Liver (tissue), 9 donors: ENCODE measurements around the gene CBX8. TPM values are rescaled to one million over a fixed set of nuclear protein-coding genes. Genes with fewer than 3 reads are reported as not detected.

ENCODE experiments used
- DNase-seq: peaks from one replicate; pipeline ENCODE4 v3.0.0-alpha.2; 2017; ENCODE audit warnings: low spot score
- H3K27ac ChIP-seq, 2 donors: one replicate each; pipeline ENCODE4 v1.7.0; 2013; ENCODE audit warnings: inconsistent platforms in 2 of 2, low read length in 2 of 2, control low read depth in 1 of 2, low read depth in 1 of 2, mild to moderate bottlenecking in 1 of 2
- H3K27me3 ChIP-seq, 4 donors: one replicate each; pipeline versions ENCODE4 v1.6.1 to v1.7.0; 2013; ENCODE audit warnings: low read length in 3 of 4, inconsistent platforms in 1 of 4, mild to moderate bottlenecking in 1 of 4, moderate library complexity in 1 of 4; ENCODE audit not compliant: control insufficient read depth in 4 of 4, insufficient read depth in 4 of 4
- H3K36me3 ChIP-seq, 4 donors: one replicate each; pipeline versions ENCODE4 v1.6.1 to v1.7.0; 2013; ENCODE audit warnings: low read length in 3 of 4, mild to moderate bottlenecking in 3 of 4, low read depth in 1 of 4, moderate library complexity in 1 of 4; ENCODE audit not compliant: control insufficient read depth in 4 of 4, insufficient read depth in 3 of 4
- H3K4me1 ChIP-seq, 4 donors: one replicate each; pipeline versions ENCODE4 v1.6.1 to v1.7.0; 2013; ENCODE audit warnings: low read length in 3 of 4, mild to moderate bottlenecking in 3 of 4, moderate library complexity in 1 of 4; ENCODE audit not compliant: control insufficient read depth in 4 of 4, insufficient read depth in 4 of 4
- H3K4me3 ChIP-seq, 3 donors: one replicate each; pipeline versions ENCODE4 v1.6.1 to v1.7.0; 2013; ENCODE audit warnings: low read length in 3 of 3, control low read depth in 1 of 3, low read depth in 1 of 3, mild to moderate bottlenecking in 1 of 3
- H3K9ac ChIP-seq, 2 donors: one replicate each; pipeline ENCODE4 v1.7.0; 2013; ENCODE audit warnings: low read length in 2 of 2, mild to moderate bottlenecking in 2 of 2, moderate library complexity in 2 of 2, control low read depth in 1 of 2, low read depth in 1 of 2
- H3K9me3 ChIP-seq, 4 donors: one replicate each; pipeline versions ENCODE4 v1.6.1 to v1.7.0; 2013; ENCODE audit warnings: low read length in 3 of 4; ENCODE audit not compliant: control insufficient read depth in 4 of 4
- CTCF ChIP-seq: fragments of 150-350 bp; IDR thresholded peaks from 2 replicates; pipeline ENCODE4 v1.5.1; 2017; ENCODE audit warnings: improper control_type of control experiment, low read depth, low read length; ENCODE audit not compliant: missing input control
- EGR1 ChIP-seq, 2 donors: IDR thresholded peaks; 2 replicates each; pipeline ENCODE4 v1.6.1; 2016 to 2018; ENCODE audit warnings: antibody characterized with exemption in 2 of 2, low read depth in 2 of 2
- FOXA1 ChIP-seq: IDR thresholded peaks from 2 replicates; pipeline ENCODE4 v1.6.1; 2016; ENCODE audit warnings: antibody characterized with exemption
- FOXA2 ChIP-seq: IDR thresholded peaks from 2 replicates; pipeline ENCODE4 v1.6.1; 2016; ENCODE audit warnings: antibody characterized with exemption
- HNF4A ChIP-seq, 2 donors: conservative IDR thresholded peaks; 2 replicates each; pipeline ENCODE4 v1.6.1; 2016; ENCODE audit warnings: antibody characterized with exemption in 2 of 2, mild to moderate bottlenecking in 2 of 2
- HNF4G ChIP-seq: IDR thresholded peaks from 2 replicates; pipeline ENCODE4 v1.6.1; 2016; ENCODE audit warnings: antibody characterized with exemption
- JUND ChIP-seq, 2 donors: IDR thresholded peaks; 2 replicates each; pipeline ENCODE4 v1.6.1; 2016; ENCODE audit warnings: antibody characterized with exemption in 2 of 2
- NR2F2 ChIP-seq: IDR thresholded peaks from 2 replicates; pipeline ENCODE4 v1.6.1; 2016; ENCODE audit warnings: antibody characterized with exemption
- RAD21 ChIP-seq, 2 donors: IDR thresholded peaks; 2 replicates each; pipeline ENCODE4 v1.6.1; 2016; ENCODE audit warnings: antibody characterized with exemption in 2 of 2, mild to moderate bottlenecking in 2 of 2
- REST ChIP-seq: IDR thresholded peaks from 2 replicates; pipeline ENCODE4 v1.6.1; 2016; ENCODE audit warnings: antibody characterized with exemption, mild to moderate bottlenecking
- RXRA ChIP-seq, 2 donors: IDR thresholded peaks; 2 replicates each; pipeline ENCODE4 v1.6.1; 2017 to 2018; ENCODE audit warnings: antibody characterized with exemption in 2 of 2, mild to moderate bottlenecking in 1 of 2
- SP1 ChIP-seq: IDR thresholded peaks from 2 replicates; pipeline ENCODE4 v1.6.1; 2018; ENCODE audit warnings: antibody characterized with exemption, mild to moderate bottlenecking
- TAF1 ChIP-seq: conservative IDR thresholded peaks from 2 replicates; pipeline ENCODE4 v1.6.1; 2016; ENCODE audit warnings: antibody characterized with exemption, mild to moderate bottlenecking
- ZBTB33 ChIP-seq: IDR thresholded peaks from 2 replicates; pipeline ENCODE4 v1.6.1; 2016; ENCODE audit warnings: antibody characterized with exemption
- WGBS: extraction: QIAGEN DNeasy Blood & Tissue Kit; methylation state at CpG from one replicate; pipeline ENCODE4 v1.1.7; 2013; 5-methylcytosine and 5-hydroxymethylcytosine counted together
- polyA plus RNA-seq, 2 donors: library from polyadenylated mRNA; stranded (reverse) in 1 of 2; unstranded in 1 of 2; fragments of 200-250 nt in 1 of 2; fragments of >200 nt in 1 of 2; fragmentation: Nextera tagmentation in 1 of 2; extraction: Ambion mirVana in 1 of 2; gene quantifications; one replicate each; pipeline versions ENCODE4 v1.2.1 to v1.2.3, GENCODE V29; 2013 to 2015
- total RNA-seq, 2 donors: library from RNA; depleted of rRNA; stranded (reverse); fragments of >200 nt; gene quantifications; one replicate each; pipeline ENCODE4 v1.2.3, GENCODE V29; 2014
- TF ChIP-seq, protein P1 (sequence below): IDR thresholded peaks from 2 replicates; pipeline ENCODE4 v1.6.1; 2016; ENCODE audit warnings: antibody characterized with exemption
- donor health status: healthy.
- donor health status: healthy.
- donor health status: healthy.
- donor health status: healthy.
- donor health status: healthy.

Gene CBX8
- total and polyA plus RNA-seq, 4 donors = 0.75 to 2.7 (median 1.9) TPM

GRCh38 chr17:79785017-79785899 is 11.6 kb downstream of the CBX8 start:
- Histone ChIP-seq H3K4me1 (peaks cover 0 to 8% (median 5%) of the 10 kb centered on the region in 4 donors), H3K4me3 (no peak overlapping the region), H3K9me3 (no peaks in the 10 kb centered on the region), H3K9ac (no peak overlapping the region), H3K36me3 (no peaks in the 10 kb centered on the region), H3K27ac (no peak overlapping the region), H3K27me3 (peaks cover 0 to 6% (median 2%) of the 10 kb centered on the region in 4 donors)
- DNase-seq = no peak
- no peak for TF ChIP-seq CTCF
- WGBS = 93% methylated on average over 17 of the region's 17 CpGs

DNA sequence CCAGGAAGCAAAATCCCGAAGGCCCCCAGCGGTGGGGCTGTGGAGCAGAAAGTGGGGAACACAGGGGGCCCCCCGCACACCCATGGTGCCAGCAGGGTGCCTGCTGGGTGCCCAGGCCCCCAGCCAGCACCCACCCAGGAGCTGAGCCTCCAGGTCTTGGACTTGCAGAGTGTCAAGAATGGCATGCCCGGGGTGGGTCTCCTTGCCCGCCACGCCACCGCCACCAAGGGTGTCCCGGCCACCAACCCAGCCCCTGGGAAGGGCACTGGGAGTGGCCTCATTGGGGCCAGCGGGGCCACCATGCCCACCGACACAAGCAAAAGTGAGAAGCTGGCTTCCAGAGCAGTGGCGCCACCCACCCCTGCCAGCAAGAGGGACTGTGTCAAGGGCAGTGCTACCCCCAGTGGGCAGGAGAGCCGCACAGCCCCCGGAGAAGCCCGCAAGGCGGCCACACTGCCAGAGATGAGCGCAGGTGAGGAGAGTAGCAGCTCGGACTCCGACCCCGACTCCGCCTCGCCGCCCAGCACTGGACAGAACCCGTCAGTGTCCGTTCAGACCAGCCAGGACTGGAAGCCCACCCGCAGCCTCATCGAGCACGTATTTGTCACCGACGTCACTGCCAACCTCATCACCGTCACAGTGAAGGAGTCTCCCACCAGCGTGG is 12.4 kb downstream of the CBX8 start:
- Histone ChIP-seq H3K9me3 (no peaks in the 10 kb centered on the region), H3K4me3 (no peak overlapping the region), H3K9ac (no peak overlapping the region), H3K27ac (no peak overlapping the region), H3K4me1 (no peaks in the 10 kb centered on the region), H3K36me3 (no peaks in the 10 kb centered on the region), H3K27me3 (peaks cover 0 to 6% (median under 1%) of the 10 kb centered on the region in 4 donors)
- DNase-seq = no peak
- TF ChIP-seq NR2F2 (no peak), ZBTB33 (no peak), FOXA2 (no peak), JUND (IDR thresholded peaks at IDR 0.05) (no peak), EGR1 (IDR thresholded peaks at IDR 0.05; ENCODE audit: low read depth in 2 of 2) (no peak), RAD21 (IDR thresholded peaks at IDR 0.05) (no peak), TAF1 (no peak), SP1 (no peak)
- TF ChIP-seq, protein P1, sequence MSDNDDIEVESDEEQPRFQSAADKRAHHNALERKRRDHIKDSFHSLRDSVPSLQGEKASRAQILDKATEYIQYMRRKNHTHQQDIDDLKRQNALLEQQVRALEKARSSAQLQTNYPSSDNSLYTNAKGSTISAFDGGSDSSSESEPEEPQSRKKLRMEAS = no peak
- WGBS = 94% methylated on average over 31 of the region's 31 CpGs

DNA sequence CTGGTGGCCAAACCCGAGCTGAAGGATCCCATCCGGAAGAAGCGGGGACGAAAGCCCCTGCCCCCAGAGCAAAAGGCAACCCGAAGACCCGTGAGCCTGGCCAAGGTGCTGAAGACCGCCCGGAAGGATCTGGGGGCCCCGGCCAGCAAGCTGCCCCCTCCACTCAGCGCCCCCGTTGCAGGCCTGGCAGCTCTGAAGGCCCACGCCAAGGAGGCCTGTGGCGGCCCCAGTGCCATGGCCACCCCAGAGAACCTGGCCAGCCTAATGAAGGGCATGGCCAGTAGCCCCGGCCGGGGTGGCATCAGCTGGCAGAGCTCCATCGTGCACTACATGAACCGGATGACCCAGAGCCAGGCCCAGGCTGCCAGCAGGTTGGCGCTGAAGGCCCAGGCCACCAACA is 13.0 kb downstream of the CBX8 start:
- H3K27me3 ChIP-seq = peaks cover 0 to 6% (median under 1%) of the 10 kb centered on the region in 4 donors
- peaks cover 0 to under 1% (median under 1%) of the 10 kb centered on the region in 4 donors for H3K4me1 ChIP-seq
- no peaks in the 10 kb centered on the region for H3K9me3 ChIP-seq
- no peak for TF ChIP-seq FOXA2
- no peak for TF ChIP-seq RXRA (IDR thresholded peaks at IDR 0.05)
- TF ChIP-seq SP1 = no peak
- no peak for TF ChIP-seq HNF4A (conservative IDR thresholded peaks at IDR 0.05)
- no peak for TF ChIP-seq REST
- TF ChIP-seq FOXA1 = no peak
- no peak for TF ChIP-seq HNF4G
- 92% methylated on average over 18 of the region's 18 CpGs for WGBS
- H3K27ac ChIP-seq = no peak overlapping the region
- H3K9ac ChIP-seq = no peak overlapping the region
- no peak overlapping the region for H3K4me3 ChIP-seq
- DNase-seq = no peak
- H3K36me3 ChIP-seq = no peaks in the 10 kb centered on the region
